GM18867 (cell line): ENCODE data around the gene ROPN1L.
A peak's percentile ranks its signal among the peaks of the same experiment; 100 is the strongest.
"Not testable (repeated sequence)": the region's sequence is repeated elsewhere in the genome, so short reads cannot be mapped to it uniquely, and the experiment has no call there.

Experiments
- ATAC-seq: cut with Tn5 transposase; IDR thresholded peaks from one replicate; pipeline ENCODE4 v1.9.1; 2021; ENCODE audit warnings: mild to moderate bottlenecking, moderate library complexity; ENCODE audit not compliant: unreplicated experiment

Gene ROPN1L

DNA sequence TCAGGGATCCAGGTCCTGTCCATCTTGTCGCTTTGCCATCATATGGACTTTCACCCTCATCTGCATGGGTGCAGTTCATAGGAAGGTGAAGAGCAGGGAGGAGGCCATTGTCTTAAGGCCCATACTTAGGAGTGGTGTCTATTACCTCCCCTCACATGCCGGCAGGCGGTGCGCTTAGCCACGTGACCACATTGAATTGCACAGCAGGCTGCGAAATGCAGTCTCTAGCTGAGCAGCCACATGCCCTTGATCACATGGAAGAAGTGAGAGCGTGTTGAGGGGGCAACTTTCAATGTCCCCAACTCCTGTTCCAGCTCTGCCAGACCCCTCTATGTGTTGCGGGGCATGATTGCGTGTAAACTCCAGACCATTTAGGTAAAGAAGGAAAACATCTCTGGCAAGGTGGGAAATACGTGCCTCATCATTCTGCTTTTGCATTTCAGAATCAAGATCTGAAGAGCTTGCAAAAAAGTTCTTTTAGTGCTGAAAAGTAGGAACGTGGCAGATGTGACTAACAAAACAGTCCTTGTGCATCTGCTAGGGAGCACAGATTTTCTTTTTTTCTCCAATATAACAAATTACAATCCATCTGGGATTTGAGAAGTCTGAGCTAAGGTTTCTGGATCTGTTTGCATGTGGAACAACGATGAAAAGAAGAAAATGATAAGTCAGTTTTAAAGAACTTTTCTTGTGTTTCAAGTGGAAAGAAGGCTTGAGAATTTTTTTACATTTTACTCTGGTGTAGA, 34.4 kb downstream of the ROPN1L start:
- ATAC-seq: no peak

DNA sequence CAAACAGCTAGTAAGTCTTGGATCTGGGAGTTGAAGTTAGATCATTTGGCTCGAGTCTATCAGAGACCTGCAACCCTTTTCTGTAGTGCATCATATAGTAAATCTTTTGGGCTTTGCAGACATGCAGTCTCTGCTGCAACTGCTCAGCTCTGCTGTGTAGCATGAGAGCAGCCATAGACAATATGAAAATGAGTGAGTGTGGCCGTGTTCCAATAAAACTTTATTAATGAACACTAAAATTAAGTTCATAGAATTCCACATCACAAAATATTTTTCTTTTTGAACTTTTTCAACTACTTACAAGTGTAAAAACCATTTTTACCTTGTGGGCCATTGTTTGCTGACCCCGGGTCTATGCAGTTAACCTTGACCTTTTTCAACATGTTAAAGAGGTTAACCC, 35.2 kb downstream of the ROPN1L start:
- ATAC-seq: no peak

DNA sequence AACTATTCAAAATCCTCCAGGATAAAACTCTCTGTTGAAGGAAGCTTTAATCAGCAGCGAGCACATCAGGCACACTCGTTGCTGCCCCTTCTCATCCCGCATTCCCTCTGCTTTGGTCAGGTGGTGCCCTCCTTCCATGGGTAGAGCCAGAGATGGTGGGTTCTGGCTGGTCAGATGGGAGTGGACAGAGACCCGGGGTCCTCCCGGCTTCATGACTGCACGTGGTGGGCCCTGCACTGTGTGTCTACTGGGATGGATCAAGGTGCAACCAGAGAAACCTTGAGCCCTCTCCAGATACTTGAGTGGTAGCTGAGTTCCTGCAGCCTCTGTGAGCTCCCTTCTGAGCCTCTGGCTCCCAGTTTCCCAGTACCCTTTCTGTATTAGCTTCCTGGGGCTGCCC, 36.3 kb downstream of the ROPN1L start:
- no peak for ATAC-seq

DNA sequence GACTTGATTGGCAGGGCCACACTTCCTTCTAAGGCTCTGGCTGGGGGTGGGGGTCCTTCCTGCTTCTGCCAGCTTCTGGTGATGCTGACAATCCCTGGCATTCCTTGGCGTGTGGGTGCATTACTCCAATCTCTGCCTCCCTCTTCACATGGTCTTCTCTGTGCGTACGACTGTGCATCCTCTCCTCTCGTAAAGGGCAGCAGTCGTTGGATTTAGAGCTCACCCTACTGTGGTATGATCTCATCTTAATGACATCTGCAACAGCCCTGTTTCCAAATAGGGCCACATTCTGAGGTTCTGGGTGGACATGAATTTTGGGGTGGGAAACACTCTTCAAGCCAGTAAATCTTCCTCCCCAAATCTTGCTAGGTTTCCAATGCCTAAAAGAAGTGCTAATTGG, 36.8 kb downstream of the ROPN1L start:
- no peak for ATAC-seq

DNA sequence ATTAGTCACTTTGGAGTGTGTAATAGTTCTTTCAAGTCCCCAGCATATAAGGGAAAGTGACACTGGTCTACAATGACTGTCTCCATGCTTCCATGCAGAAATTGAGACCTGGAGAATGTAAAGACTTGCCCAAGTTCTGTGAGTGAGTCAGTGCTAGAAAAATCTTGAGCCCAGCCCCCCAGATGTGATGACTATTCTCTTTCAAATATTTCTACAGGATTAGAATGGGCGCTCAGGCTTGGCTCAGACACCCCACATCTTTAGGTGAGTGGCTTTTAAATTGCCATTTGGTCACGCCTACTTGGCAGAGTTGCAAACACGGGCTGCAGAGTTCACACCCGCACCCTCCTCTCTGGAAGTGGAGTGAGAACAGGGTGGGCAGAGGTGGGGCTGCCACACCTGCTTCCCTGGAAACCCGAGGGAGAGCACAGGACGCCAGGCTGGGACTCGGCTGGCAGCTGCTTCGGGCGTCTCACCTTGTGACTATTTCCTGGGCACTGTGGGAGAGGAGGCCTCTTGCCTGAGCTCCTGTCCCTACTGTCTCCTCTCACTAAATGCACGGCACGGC, 37.6 kb downstream of the ROPN1L start:
- ATAC-seq: no peak

DNA sequence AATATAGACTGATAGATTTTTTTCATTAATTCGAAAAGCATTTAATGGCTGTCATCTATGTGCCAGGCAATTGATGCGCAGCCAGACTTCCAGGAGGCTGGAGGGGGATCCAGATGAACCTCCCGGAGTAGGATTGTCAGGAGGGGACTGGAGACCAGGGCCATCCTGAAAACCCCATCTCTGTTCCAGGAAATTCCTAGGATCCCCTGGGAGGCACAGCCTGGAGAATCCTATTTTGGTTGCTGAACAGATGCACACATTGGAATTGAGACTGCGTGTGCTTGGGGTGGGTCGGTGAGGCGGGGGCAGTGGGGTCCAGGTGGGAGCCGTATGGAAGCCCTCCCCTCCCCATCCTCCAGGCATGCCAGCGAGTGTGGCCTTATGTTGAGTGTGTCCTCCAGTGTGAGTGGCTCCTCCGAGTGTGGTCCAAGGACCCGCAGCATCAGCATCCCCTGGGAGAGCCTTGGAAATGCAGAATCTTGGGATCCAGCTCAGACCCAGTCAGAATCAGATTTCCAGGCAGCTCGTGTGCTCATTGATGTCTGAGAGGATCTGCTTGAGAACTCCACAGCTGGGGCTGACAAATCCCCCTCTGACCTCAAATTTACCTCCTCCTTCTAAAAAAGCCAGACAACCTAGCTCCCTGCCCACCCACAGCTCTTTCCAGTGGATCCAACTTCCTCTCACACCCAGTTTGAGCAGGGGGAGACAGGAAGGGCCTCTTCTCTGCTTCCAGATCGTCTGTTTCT, 38.7 kb downstream of the ROPN1L start:
- no peak for ATAC-seq

DNA sequence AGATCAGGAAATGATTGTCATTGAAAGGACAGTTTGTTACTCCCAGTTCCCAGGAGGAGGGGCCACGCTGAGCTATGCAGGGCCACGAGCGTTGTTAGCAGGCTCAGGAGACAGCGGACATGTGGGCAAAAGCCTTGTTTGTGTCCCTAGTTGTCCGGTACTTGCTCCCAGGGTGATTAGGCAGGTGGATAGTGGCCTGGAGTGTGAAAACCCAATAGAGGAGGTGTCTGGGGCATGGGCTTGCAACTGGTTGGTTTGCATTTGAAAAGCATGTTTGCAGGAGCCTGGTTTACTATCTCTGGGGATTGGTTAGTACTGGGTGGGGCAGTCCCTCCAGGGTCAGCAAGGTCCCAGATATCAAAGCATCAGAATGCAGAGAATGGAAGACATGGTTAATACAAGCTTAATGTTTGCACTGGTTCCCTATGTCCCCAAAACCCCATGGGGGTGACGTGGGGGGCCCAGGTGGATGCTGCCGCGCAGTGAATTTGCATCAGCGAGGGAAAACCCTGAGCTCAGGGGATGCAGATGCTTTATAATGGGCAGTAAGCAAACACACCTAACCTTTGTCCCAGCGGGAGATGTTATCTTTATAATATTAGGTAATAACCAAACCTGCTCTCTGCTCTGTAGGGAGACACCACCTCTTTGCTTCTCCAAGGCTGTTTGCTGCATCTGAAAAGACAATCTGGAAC, 39.7 kb downstream of the ROPN1L start:
- ATAC-seq: no peak

DNA sequence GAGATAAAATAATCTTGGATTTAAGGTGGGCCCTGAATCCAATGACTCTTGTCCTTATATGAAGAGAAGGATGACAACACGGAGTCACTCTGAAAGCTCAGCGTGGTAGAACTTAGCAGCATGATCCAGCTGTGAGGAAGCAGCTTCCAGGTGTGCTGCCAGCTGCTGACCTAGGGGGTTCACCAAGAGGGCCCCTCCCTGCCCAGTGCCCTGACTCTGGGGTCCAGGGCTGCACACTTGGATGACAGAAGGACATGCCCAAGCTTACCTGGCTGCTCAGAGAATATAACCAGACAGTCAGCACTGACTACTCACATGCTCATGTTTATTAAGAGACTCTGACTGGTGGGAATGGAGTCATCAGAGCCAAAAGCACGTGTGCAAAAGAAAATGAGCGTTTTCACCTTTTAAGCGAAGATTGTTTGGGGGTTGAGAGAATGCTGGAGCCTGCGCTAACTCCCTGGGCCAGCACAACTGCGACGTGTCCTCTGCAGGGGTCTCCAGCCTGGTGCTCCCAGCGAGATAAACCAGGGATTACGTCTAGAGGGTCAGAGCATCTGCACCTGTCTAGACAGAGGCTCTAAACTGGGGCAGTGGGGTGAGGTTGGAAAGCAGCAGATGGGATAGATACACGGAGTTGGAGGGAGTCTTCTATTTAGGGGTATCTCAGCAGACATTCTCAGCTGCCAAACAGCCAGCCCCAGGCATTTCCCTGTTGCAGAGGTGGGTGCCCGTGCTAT, 41.3 kb downstream of the ROPN1L start:
- ATAC-seq: no peak

DNA sequence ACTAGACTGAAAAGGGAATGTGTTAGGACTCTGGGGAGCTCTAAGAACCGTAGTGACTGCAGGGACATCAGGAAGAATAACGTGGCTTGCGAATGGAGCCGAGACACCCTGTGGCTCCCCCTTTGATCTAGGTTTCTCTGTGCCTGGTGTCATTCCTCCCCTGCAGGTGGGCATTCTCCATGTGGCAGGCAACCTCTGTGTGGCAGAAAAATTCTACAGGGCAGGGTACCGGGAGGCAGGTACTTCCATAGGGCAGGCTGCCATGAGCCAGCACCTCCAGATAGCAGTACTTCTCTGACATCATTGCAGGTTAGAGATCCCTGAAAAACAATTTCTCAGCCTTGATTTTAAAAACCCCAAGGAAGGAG, 43.1 kb downstream of the ROPN1L start:
- ATAC-seq: no peak

DNA sequence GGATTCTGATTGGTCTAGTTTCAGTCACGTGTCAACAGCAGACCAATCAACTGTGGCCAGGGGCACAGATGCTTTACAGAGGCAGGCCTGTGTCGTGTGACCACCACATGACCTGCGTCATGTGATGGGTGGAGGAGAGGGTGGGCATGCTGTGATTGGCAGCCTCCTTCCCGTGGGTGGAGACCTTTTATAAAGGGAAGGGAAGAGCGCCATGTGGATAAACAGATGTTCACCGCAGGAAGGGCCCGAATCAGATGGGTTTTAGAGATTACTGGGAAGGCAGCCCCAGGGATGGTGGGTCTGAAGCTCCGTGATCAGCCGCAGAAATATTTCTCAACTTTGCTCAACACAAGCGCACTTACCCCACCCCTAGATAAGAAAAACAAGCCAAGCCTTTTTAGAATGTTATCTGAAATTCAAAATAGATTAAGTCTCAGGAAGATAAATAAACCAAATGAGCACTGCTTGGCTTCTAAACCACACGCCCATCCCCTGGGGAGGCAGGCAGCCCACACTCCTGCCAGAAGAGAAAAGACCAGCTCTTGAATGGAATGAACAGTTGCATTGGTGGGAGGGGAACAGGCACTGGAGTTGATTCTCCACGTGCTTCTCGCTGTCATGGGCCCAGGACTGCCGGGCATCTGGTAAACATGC, 43.6 kb downstream of the ROPN1L start:
- no peak for ATAC-seq

DNA sequence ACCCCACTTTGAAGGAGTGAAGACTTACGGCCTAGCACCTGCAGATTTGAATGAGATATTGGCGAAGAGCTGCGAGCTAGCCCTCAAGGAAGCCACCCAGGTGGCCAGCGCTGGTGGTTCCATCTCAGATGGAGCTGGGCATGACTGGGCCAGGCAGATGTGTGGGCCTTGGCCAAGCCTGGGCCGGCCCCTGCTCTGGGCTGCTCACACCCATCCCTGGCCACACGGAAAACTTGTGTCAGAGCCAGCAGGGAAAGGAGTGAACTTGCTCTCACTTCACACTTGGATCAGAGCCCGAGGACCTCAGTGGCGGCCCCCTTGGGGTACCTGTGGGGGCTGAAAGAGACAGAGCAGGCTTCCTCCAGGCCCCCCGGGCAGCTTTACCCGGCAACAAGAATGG, 44.2 kb downstream of the ROPN1L start:
- no peak for ATAC-seq

DNA sequence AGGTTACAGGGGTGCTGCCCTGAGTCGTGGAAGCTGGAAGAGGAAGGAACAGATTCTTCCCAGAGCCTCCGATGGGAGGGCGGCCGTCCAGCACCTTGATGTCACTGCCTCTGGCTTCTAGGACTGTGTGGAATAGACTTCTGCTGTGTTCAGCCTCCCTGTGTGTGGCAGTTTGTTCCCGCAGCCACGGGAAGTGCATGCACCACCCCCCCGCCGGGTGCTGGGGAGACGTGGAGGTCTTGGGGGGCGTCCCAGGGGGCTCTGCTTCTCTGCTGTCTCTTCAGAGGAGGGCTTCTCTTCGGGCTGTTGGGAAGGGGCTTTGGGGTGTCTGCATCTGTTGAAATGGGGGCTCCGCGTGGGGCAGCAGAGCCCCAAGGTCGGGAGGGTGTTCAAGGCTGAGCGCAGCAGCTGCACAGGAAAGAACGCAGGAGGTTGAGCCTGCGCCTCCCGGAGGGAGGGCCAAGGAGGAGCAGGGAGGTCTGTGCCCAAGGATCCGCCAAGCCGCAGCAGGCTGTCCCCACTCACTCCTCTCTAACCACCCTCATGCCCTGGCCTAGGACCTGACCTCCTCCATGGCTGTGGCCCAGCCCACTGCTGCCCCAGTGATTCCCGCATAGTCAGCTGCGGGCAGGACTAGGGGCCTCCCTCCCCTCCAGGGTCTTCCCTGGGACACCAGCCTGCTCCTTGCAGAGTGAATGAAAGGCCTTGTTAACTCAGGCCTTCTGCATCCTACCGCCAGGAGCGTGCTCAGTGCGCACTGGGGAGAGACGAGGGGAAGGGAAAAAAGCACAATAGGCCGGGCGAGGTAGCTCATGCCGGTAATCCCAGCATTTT, 45.0 kb downstream of the ROPN1L start:
- ATAC-seq: no peak

DNA sequence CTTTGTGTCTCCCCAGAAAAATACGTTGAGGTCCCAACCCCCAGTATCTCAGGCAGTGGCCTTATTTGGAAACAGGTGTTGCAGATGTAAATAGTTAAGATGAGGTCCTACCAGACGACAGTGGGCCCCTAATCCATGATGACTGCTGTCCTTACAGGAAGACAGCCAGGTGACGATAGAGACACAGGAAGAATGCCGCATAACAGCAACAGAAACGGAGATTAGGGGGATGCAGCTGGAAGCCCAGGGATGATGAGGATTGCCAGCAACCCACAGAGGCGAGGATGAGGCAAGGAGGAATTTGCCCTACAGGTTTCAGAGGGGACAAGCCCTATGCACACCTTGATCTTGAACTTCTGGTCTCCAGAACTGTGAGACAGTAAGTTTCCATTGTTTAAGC, 46.5 kb downstream of the ROPN1L start:
- ATAC-seq: no peak

DNA sequence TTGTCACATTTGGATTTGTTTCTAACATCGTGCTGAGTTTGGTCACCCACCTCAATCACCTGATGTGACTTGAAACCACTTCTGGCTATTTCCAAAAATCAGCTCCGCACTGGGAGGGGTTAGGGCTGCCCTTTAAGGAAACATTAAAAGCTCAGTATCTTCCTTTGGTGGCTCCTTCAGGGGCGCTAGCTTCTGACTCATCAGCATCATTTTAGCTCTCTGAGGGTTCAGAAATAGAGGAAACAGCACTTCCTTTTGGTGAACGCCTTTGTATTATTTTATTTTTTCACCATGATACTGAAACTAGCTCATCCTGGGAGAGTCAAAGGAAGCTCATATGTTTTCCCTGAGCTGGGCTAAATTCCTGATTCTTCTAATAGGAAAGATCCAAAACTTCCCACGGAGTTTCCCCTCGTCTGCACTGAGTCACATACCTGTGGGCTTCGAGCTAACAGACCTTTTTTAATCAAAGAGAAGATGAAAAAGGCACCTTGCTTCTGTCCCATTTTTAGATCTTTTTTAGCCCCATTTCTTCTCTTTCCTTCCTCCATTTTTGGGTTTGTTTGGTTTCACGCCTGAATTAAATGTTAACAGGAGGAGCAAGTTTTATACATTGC, 48.2 kb downstream of the ROPN1L start:
- ATAC-seq: peak; percentile 92

DNA sequence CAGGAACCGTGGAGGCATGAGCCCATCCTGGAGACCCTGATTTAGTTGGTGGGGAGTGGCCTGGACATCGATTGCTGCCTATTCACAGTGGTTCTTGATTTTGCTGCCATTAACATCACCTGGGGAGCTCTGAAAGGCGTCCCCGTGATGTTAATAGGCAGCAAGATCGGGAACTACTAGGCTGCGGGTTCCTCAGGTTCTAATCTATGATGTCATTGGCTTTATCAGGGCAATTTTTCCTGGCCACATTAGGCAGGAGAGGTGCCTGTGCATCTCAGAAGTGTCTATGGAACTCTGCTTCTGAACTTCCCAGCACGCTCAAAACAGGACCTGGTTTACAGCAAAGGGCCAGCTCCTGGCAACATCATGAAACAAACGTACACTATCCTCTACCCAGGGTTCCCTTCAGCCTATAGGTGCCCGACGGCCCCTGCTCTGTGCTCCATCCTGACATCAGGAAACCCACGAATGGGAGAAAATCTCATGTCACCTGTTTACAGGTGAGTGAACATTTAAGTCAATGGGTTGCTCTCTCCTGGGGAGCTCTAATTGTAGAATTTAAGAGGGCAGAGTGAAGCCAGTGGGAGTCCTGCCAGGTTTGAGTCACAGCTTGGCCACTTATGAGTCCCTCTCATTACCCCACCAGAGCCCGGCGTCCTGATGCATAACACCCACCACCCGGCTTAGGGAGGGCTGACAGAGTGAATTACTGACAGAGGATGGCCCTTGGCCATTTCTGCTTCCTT, 49.4 kb downstream of the ROPN1L start:
- no peak for ATAC-seq

DNA sequence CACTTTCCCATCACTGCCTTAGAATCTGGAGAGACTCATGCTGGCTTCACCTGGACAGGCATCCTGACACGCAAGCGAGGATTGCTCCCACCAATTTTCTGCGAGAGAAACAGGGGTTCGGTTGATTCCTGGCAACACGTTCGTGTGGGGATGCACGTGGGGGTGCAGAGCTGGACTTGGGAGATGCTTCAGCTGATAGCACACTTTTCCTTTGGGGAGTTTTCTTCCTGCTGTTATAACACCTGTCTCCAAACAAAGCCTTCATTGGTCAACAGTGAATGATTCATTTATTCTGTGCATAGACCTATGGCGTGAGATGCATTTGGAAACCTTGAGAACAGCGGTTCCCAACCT, 50.0 kb downstream of the ROPN1L start:
- no peak for ATAC-seq

DNA sequence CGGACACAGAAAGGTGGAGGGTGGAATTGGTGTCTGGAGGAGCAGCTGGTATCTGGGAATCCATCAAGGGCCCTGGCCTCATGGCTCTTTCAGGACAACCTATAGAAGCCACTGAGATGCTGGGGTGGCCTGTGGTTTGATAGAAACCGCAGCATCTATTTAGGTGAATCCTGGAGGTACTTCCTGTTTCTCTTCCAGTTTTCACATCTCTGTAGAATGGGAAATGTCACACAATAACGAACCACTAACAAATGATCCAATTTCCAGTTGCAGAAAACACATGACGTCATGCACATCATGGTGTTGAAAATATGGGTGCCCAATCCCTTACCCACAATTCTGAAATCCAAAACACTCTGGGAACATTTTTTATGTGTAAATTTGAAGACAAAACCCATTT, 52.2 kb downstream of the ROPN1L start:
- ATAC-seq: no peak

DNA sequence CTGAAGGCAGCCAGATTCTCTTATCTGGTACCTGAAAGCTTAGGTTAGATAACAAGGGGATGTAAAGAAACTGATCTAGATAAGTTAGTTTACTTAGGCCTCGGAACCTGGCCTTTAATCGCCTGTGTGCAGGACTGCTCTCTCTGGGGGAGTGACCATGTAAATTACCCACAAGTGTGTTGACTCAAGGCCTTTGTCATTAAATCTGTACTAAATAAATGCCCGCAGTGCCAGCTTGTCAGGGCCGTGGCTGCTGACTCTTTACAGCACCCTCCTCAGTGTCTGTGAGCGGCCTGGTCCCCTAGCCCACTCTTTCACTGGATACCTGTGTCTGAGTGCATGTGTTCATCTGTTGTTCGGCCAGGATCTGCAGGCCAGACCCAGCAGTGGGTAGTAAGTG, 52.8 kb downstream of the ROPN1L start:
- ATAC-seq: not testable (repeated sequence)

DNA sequence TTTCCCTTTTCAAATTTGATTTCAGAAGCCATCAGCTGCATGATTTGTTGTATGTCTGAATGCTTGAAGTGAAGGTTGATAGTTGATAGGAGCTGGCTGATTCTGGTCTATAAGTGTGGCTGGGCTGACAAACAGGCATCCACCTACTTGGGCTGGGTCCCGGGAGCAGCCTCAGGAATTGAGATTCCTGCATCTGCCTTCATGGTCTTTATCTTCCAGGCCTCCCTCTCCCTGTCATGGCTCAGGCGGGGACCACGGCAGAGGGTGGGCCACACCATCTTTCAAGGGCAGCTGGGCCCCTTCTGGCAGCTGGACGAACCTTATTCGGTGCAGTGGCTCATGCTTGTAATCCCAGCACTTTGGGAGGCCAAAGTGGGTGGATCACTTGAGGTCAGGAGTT, 55.9 kb downstream of the ROPN1L start:
- no peak for ATAC-seq
